GM19452 (cell line): ENCODE data around the gene CD24.
"Not testable (repeated sequence)": the region's sequence is repeated elsewhere in the genome, so short reads cannot be mapped to it uniquely, and the experiment has no call there.

ENCODE experiments used
- ATAC-seq: cut with Tn5 transposase; IDR thresholded peaks from one replicate; pipeline ENCODE4 v1.9.1; 2021; ENCODE audit not compliant: unreplicated experiment

Gene CD24

GRCh38 chr6:106974336-106974998 lies at the start of gene CD24:
CD24 (minus strand) TSS chr6:106974729; CDS start chr6:106974646, 83 bp downstream.
- no peak for ATAC-seq

- ATAC-seq, result no peak
Observed at GRCh38 chr6:107021446-107022185, 47.1 kb upstream of the CD24 start.

- no peak for ATAC-seq
Observed at GRCh38 chr6:107020239-107020638, 45.7 kb upstream of the CD24 start.

- ATAC-seq, result not testable (repeated sequence)
Observed at GRCh38 chr6:107019628-107020027, 45.1 kb upstream of the CD24 start.

- ATAC-seq, result no peak
Observed at GRCh38 chr6:107019047-107019446, 44.5 kb upstream of the CD24 start.

GRCh38 chr6:107009499-107009898 lies 35.0 kb upstream of the CD24 start:
- no peak for ATAC-seq

- peak; percentile 58 for ATAC-seq
Observed at GRCh38 chr6:106997392-106998158, 23.0 kb upstream of the CD24 start.

GRCh38 chr6:106995640-106996039 lies 21.1 kb upstream of the CD24 start:
- ATAC-seq, result no peak

- not testable (repeated sequence) for ATAC-seq
Observed at GRCh38 chr6:106989737-106990136, 15.2 kb upstream of the CD24 start.

- ATAC-seq, result no peak
Observed at GRCh38 chr6:106988664-106989063, 14.1 kb upstream of the CD24 start.

GRCh38 chr6:106981926-106982325 lies 7.4 kb upstream of the CD24 start:
- ATAC-seq, result no peak

- ATAC-seq, result no peak
Observed at GRCh38 chr6:106980926-106981325, 6.4 kb upstream of the CD24 start.

GRCh38 chr6:106979435-106979884 lies 4.9 kb upstream of the CD24 start:
- peak; percentile 47 for ATAC-seq

- ATAC-seq, result no peak
Observed at GRCh38 chr6:106977246-106977645, 2.7 kb upstream of the CD24 start.

GRCh38 chr6:106976270-106976669 lies 1.7 kb upstream of the CD24 start:
- no peak for ATAC-seq

GRCh38 chr6:106975738-106976064 lies 1.2 kb upstream of the CD24 start:
- no peak for ATAC-seq

GRCh38 chr6:106974999-106975737 lies 639 bp upstream of the CD24 start:
- no peak for ATAC-seq

- ATAC-seq, result no peak
Observed at GRCh38 chr6:106973836-106974335, 643 bp downstream of the CD24 start.

- ATAC-seq, result no peak
Observed at GRCh38 chr6:106973018-106973835, 1.3 kb downstream of the CD24 start.

- ATAC-seq, result no peak
Observed at GRCh38 chr6:106972500-106972899, 2.0 kb downstream of the CD24 start.
